GM23248 (cell line): Measurements from ENCODE around the gene MYLK.

Source experiments
- EZH2 ChIP-seq: fragments of 200-600 bp; sonication (generic); IDR thresholded peaks from 2 replicates; pipeline ENCODE4 v1.6.1; 2018; ENCODE audit warnings: antibody characterized with exemption, mild to moderate bottlenecking; ENCODE audit not compliant: insufficient read depth, poor library complexity, severe bottlenecking
- EZH2phosphoT487 ChIP-seq: fragments of 200-600 bp; sonication (generic); IDR thresholded peaks from 2 replicates; pipeline ENCODE4 v1.6.1; 2018; ENCODE audit warnings: antibody characterized with exemption, moderate library complexity, mild to moderate bottlenecking, low read depth; ENCODE audit not compliant: insufficient read depth

- no peak for TF ChIP-seq EZH2
- TF ChIP-seq EZH2phosphoT487: no peak
These were observed 118.5 kb downstream of the MYLK start for GRCh38 chr3:123765475-123766128.
